ENCODE results near the gene MUC4. TPM values are rescaled to one million over a fixed set of nuclear protein-coding genes. Genes with fewer than 3 reads are reported as not detected.

MUC4 gene
- polyA plus RNA-seq, 1 of the 3 experiments (the other 2 are of a cell fraction), result 0.07 TPM

GRCh38 chr3:195732940-195733339 lies 78.8 kb downstream of the MUC4 start:
- TF ChIP-seq RAD21 (IDR thresholded peaks at IDR 0.05; ENCODE audit: low read length) (no peak), PBX3 (IDR thresholded peaks at IDR 0.05) (no peak), EZH2phosphoT487 (IDR thresholded peaks at IDR 0.05; ENCODE audit: borderline replicate concordance, low read depth) (no peak), ZBTB33 (IDR thresholded peaks at IDR 0.05; ENCODE audit: borderline replicate concordance, low read depth) (no peak)
- Histone ChIP-seq H3K27me3 (ENCODE audit: insufficient read depth) (no peaks in the 10 kb centered on the region; the same call in 1 of the 2 replicates), H3K36me3 (replicated peaks in 1 of 2; ENCODE audit: control insufficient read depth in 1 of 2, insufficient read depth in 2 of 2, low read length in 1 of 2) (no peaks in the 10 kb centered on the region), H3K27ac (ENCODE audit: low read depth in 2 of 2, low read length in 1 of 2) (no peak overlapping the region), H3K4me3 (ENCODE audit: low read depth in 2 of 2, low read length in 1 of 2) (no peak overlapping the region), H3K4me2 (no peak overlapping the region), H3K79me2 (ENCODE audit: insufficient read depth) (no peaks in the 10 kb centered on the region), H2AFZ (ENCODE audit: low read depth) (no peak overlapping the region), H3F3A (replicated peaks; ENCODE audit: insufficient read depth) (no peaks in the 10 kb centered on the region), H3K9ac (no peak overlapping the region), H3K9me3 (no peaks in the 10 kb centered on the region), H3K4me1 (ENCODE audit: control insufficient read depth in 1 of 2, insufficient read depth in 2 of 2, low read depth in 1 of 2, low read length in 1 of 2) (peaks cover 0 to 5% of the 10 kb centered on the region in 2 experiments; a peak in 1 of 4 replicates), H3K9me2 (no peaks in the 10 kb centered on the region), H4K20me1 (ENCODE audit: insufficient read depth) (no peaks in the 10 kb centered on the region)
- 69% methylated on average over 10 of the region's 12 CpGs for WGBS (ENCODE audit: low lambda C conversion rate)
- DNase-seq, result no peak
- ChIA-PET POLR2A (no interaction called here), CTCF (interaction anchor here (1.1 kb wide), 1 partner anchor 118 kb away, joined by 3 read pairs; no protein-coding TSS in a partner anchor)

GRCh38 chr3:195731356-195731905 lies 80.3 kb downstream of the MUC4 start:
- H2AFZ ChIP-seq (ENCODE audit: low read depth), result no peak overlapping the region
- H3K9ac ChIP-seq, result no peak overlapping the region
- H3K36me3 ChIP-seq (replicated peaks in 1 of 2; ENCODE audit: control insufficient read depth in 1 of 2, insufficient read depth in 2 of 2, low read length in 1 of 2), result no peaks in the 10 kb centered on the region
- H3K79me2 ChIP-seq (ENCODE audit: insufficient read depth), result no peaks in the 10 kb centered on the region
- peaks cover 0 to 17% of the 10 kb centered on the region in 2 experiments; a peak in 1 of 4 replicates for H3K4me1 ChIP-seq (ENCODE audit: control insufficient read depth in 1 of 2, insufficient read depth in 2 of 2, low read depth in 1 of 2, low read length in 1 of 2)
- no peak overlapping the region for H3K27ac ChIP-seq (ENCODE audit: low read depth in 2 of 2, low read length in 1 of 2)
- H3K4me2 ChIP-seq, result no peak overlapping the region
- 76% methylated on average over 10 of the region's 11 CpGs for WGBS (ENCODE audit: low lambda C conversion rate)
- ChIA-PET CTCF (no interaction called here), POLR2A (no interaction called here)
- H4K20me1 ChIP-seq (ENCODE audit: insufficient read depth), result no peaks in the 10 kb centered on the region
- H3K9me2 ChIP-seq, result no peaks in the 10 kb centered on the region
- DNase-seq, result no peak
- no peaks in the 10 kb centered on the region; the same call in 1 of the 2 replicates for H3K27me3 ChIP-seq (ENCODE audit: insufficient read depth)
- no peaks in the 10 kb centered on the region for H3F3A ChIP-seq (replicated peaks; ENCODE audit: insufficient read depth)
- H3K9me3 ChIP-seq, result no peaks in the 10 kb centered on the region
- no peak overlapping the region for H3K4me3 ChIP-seq (ENCODE audit: low read depth in 2 of 2, low read length in 1 of 2)
- no peak for TF ChIP-seq TCF12 (IDR thresholded peaks at IDR 0.05)
- TF ChIP-seq SIN3A (IDR thresholded peaks at IDR 0.05; ENCODE audit: borderline replicate concordance, low read depth, low read length), result no peak
- TF ChIP-seq REST (IDR thresholded peaks at IDR 0.05; ENCODE audit: low read depth, low read length), result no peak
- TF ChIP-seq GATA2 (CRISPR knock-in tag; IDR thresholded peaks at IDR 0.05), result no peak
- TF ChIP-seq FOXJ3 (CRISPR knock-in tag; IDR thresholded peaks at IDR 0.05), result no peak
- no peak for TF ChIP-seq TEAD4 (IDR thresholded peaks at IDR 0.05; ENCODE audit: borderline replicate concordance, insufficient read depth)
- TF ChIP-seq SMC3 (IDR thresholded peaks at IDR 0.05; ENCODE audit: low read depth, low read length), result no peak
- TF ChIP-seq FOXM1 (IDR thresholded peaks at IDR 0.05; ENCODE audit: low read depth), result no peak
- no peak for TF ChIP-seq ELF1 (IDR thresholded peaks at IDR 0.05)
- no peak for TF ChIP-seq ZBTB33 (IDR thresholded peaks at IDR 0.05; ENCODE audit: borderline replicate concordance, low read depth)
- no peak for TF ChIP-seq USF1 (IDR thresholded peaks at IDR 0.05; ENCODE audit: borderline replicate concordance, low read depth)
- no peak for TF ChIP-seq EZH2phosphoT487 (IDR thresholded peaks at IDR 0.05; ENCODE audit: borderline replicate concordance, low read depth)
- TF ChIP-seq IRF3 (IDR thresholded peaks at IDR 0.05; ENCODE audit: low read depth, low read length), result no peak
